Breast epithelium (tissue), 4 donors: ENCODE results near the gene CSK. TPM values are rescaled to one million over a fixed set of nuclear protein-coding genes. Genes with fewer than 3 reads are reported as not detected.

ENCODE experiments used
- DNase-seq, 2 donors: peaks; one replicate each; pipeline ENCODE4 v3.0.0-alpha.2; 2019; ENCODE audit warnings: low spot score in 2 of 2
- H3K27ac ChIP-seq, 2 donors: fragments of 200-600 bp; sonication (generic) in 1 of 2; one replicate each; pipeline ENCODE4 v1.5.1; 2016 to 2019; ENCODE audit warnings: mild to moderate bottlenecking in 1 of 2
- H3K27me3 ChIP-seq, 2 donors: fragments of 200-600 bp; sonication (generic) in 1 of 2; one replicate each; pipeline versions ENCODE4 v1.5.1 to v1.6.0; 2017 to 2019; ENCODE audit warnings: control low read depth in 1 of 2, mild to moderate bottlenecking in 1 of 2
- H3K36me3 ChIP-seq: fragments of 200-600 bp; one replicate; pipeline ENCODE4 v1.5.1; 2019
- H3K4me1 ChIP-seq, 2 donors: fragments of 200-600 bp; sonication (generic); one replicate each; pipeline ENCODE4 v1.5.1; 2016 to 2019; ENCODE audit warnings: control low read depth in 1 of 2
- H3K4me3 ChIP-seq, 3 donors: fragments of 200-600 bp; sonication (generic); 1 replicate in 2 of 3; 2 replicates in 1 of 3; pipeline ENCODE4 v1.5.1; 2016 to 2019; ENCODE audit warnings: mild to moderate bottlenecking in 3 of 3, moderate library complexity in 2 of 3
- H3K9me3 ChIP-seq, 2 donors: fragments of 200-600 bp; sonication (generic) in 1 of 2; one replicate each; pipeline ENCODE4 v1.5.1; 2016 to 2019; ENCODE audit warnings: control low read depth in 1 of 2
- POLR2A ChIP-seq: fragments of 450-650 bp; IDR thresholded peaks from one replicate; pipeline ENCODE4 v1.6.1; 2016; ENCODE audit warnings: antibody characterized with exemption, mild to moderate bottlenecking, moderate library complexity
- POLR2AphosphoS5 ChIP-seq, 3 donors: sonication (generic); formaldehyde crosslinking; IDR thresholded peaks; one replicate each; pipeline ENCODE4 v1.6.1; 2017; ENCODE audit warnings: antibody characterized with exemption in 3 of 3
- intact Hi-C: fragments of 100-400 bp; cut with DNase I; formaldehyde crosslinking; loops from one replicate; pipeline ENCODE4 v1.15.1; 2023; ENCODE audit warnings: low total_unique reads
- total RNA-seq, 3 donors: library from RNA; depleted of rRNA; stranded (reverse); fragments of >200 nt; gene quantifications; one replicate each; pipeline ENCODE4 v1.1.0, GENCODE V29; 2016
- TF ChIP-seq, protein P1 (sequence below), 3 donors: fragments of 450-650 bp; IDR thresholded peaks; one replicate each; pipeline ENCODE4 v1.5.1; 2016 to 2017; ENCODE audit warnings: antibody characterized with exemption in 3 of 3, mild to moderate bottlenecking in 3 of 3, moderate library complexity in 3 of 3

CSK gene
- total RNA-seq, 3 donors from 2014 or later: 18.7 to 26.2 (median 18.7) TPM

DNA sequence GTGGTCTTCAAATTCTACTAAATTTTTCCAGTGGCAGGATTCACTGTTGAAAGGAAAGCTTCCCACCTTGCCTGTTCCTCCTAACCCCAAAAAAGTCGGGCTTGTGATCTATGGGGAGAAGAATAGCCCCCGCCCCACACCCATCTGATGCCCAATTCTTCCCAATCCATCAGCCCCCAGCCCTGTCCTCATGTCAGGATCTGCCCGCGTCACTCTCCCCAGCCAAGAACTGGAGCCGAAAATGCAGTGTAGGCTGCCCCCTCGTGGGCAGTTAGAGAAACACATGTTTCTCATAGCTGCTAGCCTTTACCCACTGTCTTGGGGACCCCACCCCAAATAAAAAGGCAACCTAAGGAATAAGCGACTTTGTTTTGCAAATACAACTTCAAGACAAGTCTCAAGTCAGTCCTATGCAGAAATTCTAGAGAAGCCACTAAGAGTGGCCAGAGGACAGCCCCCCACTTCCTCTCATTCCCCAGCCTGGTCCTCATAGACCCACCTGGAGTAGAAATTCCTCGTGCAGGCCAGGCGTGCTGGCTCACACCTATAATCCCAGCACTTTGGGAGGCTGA, 13.0 kb upstream of the CSK start:
- Histone ChIP-seq H3K4me1 (no peaks in the 10 kb centered on the region), H3K27me3 (no peaks in the 10 kb centered on the region), H3K4me3 (peak overlapping the region in 1 of 3 donors; percentile 3), H3K36me3 (no peaks in the 10 kb centered on the region), H3K9me3 (no peaks in the 10 kb centered on the region), H3K27ac (no peak overlapping the region)
- TF ChIP-seq, protein P1, sequence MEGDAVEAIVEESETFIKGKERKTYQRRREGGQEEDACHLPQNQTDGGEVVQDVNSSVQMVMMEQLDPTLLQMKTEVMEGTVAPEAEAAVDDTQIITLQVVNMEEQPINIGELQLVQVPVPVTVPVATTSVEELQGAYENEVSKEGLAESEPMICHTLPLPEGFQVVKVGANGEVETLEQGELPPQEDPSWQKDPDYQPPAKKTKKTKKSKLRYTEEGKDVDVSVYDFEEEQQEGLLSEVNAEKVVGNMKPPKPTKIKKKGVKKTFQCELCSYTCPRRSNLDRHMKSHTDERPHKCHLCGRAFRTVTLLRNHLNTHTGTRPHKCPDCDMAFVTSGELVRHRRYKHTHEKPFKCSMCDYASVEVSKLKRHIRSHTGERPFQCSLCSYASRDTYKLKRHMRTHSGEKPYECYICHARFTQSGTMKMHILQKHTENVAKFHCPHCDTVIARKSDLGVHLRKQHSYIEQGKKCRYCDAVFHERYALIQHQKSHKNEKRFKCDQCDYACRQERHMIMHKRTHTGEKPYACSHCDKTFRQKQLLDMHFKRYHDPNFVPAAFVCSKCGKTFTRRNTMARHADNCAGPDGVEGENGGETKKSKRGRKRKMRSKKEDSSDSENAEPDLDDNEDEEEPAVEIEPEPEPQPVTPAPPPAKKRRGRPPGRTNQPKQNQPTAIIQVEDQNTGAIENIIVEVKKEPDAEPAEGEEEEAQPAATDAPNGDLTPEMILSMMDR (IDR thresholded peaks at IDR 0.05): peak; percentile 66 to 86 (median 84)
- TF ChIP-seq POLR2A: no peak
- TF ChIP-seq POLR2AphosphoS5 (IDR thresholded peaks at IDR 0.05): no peak
- intact Hi-C loops: no loop called here
- DNase-seq: peak; percentile 57 to 64

DNA sequence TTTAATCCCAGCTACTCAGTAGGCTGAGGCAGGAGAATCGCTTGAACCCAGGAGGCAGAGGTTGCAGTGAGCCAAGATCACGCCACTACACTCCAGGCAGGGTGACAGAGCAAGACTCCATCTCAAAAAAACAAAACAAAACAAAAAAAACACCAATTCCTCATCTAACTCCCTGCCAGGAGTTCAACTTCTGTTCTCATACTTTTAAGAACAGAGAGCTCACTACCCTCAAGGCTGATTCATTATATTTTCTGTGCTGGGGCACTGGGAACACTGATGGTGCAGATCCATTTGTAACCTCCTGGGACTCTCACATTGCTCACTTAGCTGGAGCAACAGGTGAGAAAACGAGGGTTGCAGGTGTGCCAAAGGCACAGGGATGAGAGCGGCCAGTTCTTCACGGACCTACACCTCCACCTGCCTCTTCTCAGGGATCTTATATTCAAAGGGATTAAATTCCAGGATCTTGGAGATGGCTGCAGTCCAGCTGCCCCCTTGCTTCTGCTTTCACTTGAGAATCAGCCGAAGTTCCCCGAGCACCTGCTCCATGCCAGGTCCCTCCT, 12.3 kb upstream of the CSK start:
- no peak overlapping the region for H3K4me3 ChIP-seq
- TF ChIP-seq POLR2A (no peak), POLR2AphosphoS5 (IDR thresholded peaks at IDR 0.05) (no peak)
- TF ChIP-seq, protein P1 (IDR thresholded peaks at IDR 0.05): no peak
- H3K36me3 ChIP-seq: no peaks in the 10 kb centered on the region
- intact Hi-C loops: loop anchor here (10.0 kb wide), 1 partner anchor 185 kb away; the partner anchor contains the start of gene RPP25
- H3K4me1 ChIP-seq: no peaks in the 10 kb centered on the region
- H3K27ac ChIP-seq: no peak overlapping the region
- DNase-seq: no peak
- H3K27me3 ChIP-seq: no peaks in the 10 kb centered on the region
- H3K9me3 ChIP-seq: no peaks in the 10 kb centered on the region

DNA sequence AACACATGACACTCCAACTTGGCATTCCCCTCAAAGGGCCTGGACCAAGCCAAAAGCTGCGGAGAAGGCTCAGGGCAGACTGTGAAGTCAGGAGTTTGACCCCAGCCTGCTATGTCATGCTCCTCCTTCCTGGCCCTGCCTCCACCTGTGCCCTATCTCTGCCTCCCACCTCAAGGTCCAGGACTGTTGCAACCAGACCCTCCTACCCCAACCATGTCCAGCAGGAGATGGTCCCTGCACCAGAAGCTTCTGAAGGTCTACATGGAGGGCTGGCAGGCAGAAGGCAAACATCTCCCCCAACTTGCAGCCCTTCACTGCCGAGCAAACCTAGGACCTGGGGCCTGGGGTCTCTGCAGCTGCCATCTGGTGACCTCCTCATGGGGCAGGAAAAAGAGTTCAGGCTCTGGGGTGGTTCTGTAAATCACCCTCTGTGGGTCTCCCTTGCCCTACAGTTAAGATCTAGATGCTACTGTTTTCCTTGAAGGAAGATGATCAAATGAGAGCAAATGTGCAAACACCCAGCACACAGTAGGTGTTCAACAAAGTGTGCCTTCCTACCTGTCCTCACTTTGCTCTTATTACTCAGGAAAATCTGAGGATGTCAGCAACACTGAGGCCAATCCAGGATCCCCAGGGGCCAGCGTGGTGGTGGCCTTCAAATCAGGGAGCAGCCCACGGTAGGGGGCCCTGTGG, 11.5 kb upstream of the CSK start:
- Histone ChIP-seq H3K36me3 (no peaks in the 10 kb centered on the region), H3K4me1 (no peaks in the 10 kb centered on the region), H3K9me3 (no peaks in the 10 kb centered on the region), H3K27me3 (no peaks in the 10 kb centered on the region), H3K4me3 (no peak overlapping the region), H3K27ac (no peak overlapping the region)
- TF ChIP-seq, protein P1 (IDR thresholded peaks at IDR 0.05): no peak
- intact Hi-C loops: loop anchor here (10.0 kb wide), 1 partner anchor 184 kb away; the partner anchor contains the start of gene RPP25
- DNase-seq: no peak

DNA sequence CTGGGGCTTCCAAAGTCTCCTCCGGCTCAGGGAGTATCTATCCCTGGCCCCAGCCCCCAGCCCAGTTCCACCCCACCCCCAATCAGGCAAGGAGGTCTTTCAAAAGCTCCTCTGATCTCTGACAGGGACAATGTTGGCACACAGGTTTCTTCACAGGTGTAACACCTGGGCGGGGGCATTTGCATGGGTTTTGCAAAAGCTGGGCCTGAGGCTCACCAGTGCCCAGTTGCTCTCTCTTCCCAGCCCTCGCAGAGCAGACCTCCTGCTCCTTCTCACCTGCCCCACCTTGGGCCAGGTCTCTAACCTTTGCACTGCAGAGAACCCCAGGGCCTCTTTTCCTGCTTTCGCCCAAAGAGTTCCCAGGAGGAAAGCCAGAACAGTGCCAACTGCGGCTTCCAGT, 8.6 kb upstream of the CSK start:
- no peaks in the 10 kb centered on the region for H3K9me3 ChIP-seq
- DNase-seq: no peak
- no peak for TF ChIP-seq POLR2AphosphoS5 (IDR thresholded peaks at IDR 0.05)
- peak overlapping the region; percentile 43 to 68 for H3K27ac ChIP-seq
- peaks cover 0 to 5% of the 10 kb centered on the region in 2 donors for H3K4me1 ChIP-seq
- intact Hi-C loops: loop anchor here (10.0 kb wide), 1 partner anchor 181 kb away; the partner anchor contains the start of gene RPP25
- H3K4me3 ChIP-seq: no peak overlapping the region
- H3K36me3 ChIP-seq: no peaks in the 10 kb centered on the region
- H3K27me3 ChIP-seq: no peaks in the 10 kb centered on the region

DNA sequence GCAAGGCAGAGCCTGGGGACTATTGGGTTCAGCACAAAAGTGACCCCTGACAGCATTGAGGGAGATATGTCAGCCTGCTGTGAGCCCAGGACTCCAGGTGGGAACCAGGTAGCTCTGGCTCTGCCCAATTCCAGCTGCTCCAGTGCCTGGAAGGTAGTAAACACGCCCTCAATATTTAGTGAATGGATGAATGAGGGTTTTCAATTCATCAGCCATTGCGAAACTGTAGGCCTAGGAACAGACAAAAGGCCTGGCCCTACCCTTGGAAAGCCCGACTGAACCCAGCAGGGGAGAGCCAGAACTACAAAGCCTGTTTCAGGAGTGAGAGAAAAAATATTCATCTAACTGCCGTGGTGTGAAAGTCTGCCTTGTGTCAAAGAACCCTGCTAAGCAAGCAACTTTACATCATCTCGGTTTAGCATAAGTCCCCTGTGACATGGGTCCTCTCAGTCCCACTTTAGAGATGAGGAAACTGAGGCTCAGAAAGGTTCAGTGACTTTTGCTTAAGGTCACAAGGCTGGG, 8.1 kb upstream of the CSK start:
- intact Hi-C loops: loop anchor here (10.0 kb wide), 1 partner anchor 181 kb away; the partner anchor contains the start of gene RPP25
- H3K4me3 ChIP-seq: no peak overlapping the region
- peak overlapping the region; percentile 43 to 68 for H3K27ac ChIP-seq
- no peaks in the 10 kb centered on the region for H3K9me3 ChIP-seq
- no peaks in the 10 kb centered on the region for H3K27me3 ChIP-seq
- TF ChIP-seq, protein P1 (IDR thresholded peaks at IDR 0.05): no peak
- TF ChIP-seq POLR2A (no peak), POLR2AphosphoS5 (IDR thresholded peaks at IDR 0.05) (no peak)
- H3K36me3 ChIP-seq: no peaks in the 10 kb centered on the region
- H3K4me1 ChIP-seq: peaks cover 0 to 5% of the 10 kb centered on the region in 2 donors
- no peak for DNase-seq
